ENCODE measurements around the gene PARP14. TPM values are rescaled to one million over a fixed set of nuclear protein-coding genes. Genes with fewer than 3 reads are reported as not detected.

Gene PARP14
- total and polyA plus RNA-seq, 2 experiments from 2014 or later, result 8.5 to 33.1 TPM

DNA sequence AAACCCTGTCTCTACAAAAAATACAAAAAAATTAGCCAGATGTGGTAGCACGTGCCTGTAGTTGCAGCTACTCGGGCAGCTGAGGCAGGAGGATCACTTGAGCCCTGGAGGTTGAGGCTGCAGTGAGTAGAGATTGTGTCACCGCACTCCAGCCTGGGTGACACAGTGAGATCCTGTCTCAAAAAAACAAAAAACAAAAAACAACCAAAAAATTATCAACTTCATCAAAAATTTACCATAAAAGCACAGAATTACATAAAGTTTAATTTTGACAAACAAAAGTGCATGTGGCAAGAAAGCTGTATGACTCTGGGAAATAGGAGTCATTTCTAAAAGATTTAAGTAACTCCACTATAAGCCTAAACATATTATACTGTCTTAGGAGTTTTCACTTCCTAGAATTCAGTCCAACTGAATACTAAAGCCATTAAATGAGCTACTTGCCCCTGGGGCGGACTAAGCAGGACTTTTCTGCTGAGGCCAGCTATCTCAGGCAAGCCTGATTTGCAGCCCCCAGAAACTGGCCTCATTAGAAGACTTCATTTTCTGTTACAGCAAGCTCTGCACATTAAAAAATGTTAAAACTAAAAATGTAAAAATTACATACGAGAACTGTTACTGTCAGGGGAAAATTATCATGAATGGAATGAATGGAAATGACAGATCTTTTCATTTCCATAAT is 90.0 kb downstream of the PARP14 start:
- Histone ChIP-seq H3K27ac (no peak overlapping the region), H2AFZ (no peak overlapping the region), H3K4me1 (ENCODE audit: insufficient read depth) (no peaks in the 10 kb centered on the region), H3K79me2 (no peaks in the 10 kb centered on the region), H3K9me3 (ENCODE audit: low read depth) (no peaks in the 10 kb centered on the region), H4K20me1 (ENCODE audit: insufficient read depth, poor library complexity, severe bottlenecking) (no peaks in the 10 kb centered on the region), H3K9me2 (replicated peaks; ENCODE audit: insufficient read depth) (no peaks in the 10 kb centered on the region), H3K4me2 (no peak overlapping the region), H3K36me3 (replicated peaks; ENCODE audit: insufficient read depth, low read depth) (peaks cover 3% of the 10 kb centered on the region), H3K4me3 (no peak overlapping the region), H3K27me3 (no peaks in the 10 kb centered on the region)
- 97% methylated on average over 5 of the region's 5 CpGs for WGBS (ENCODE audit: low lambda C conversion rate, missing lambda C conversion rate)
- no peak for DNase-seq (ENCODE audit: low spot score)
- no peak for TF ChIP-seq EZH2phosphoT487 (IDR thresholded peaks at IDR 0.05; ENCODE audit: low read depth, severe bottlenecking, unreplicated experiment)
- TF ChIP-seq EZH2 (IDR thresholded peaks at IDR 0.05; ENCODE audit: borderline replicate concordance), result no peak
- no peak for TF ChIP-seq CTCF (IDR thresholded peaks at IDR 0.05; ENCODE audit: poor library complexity)

DNA sequence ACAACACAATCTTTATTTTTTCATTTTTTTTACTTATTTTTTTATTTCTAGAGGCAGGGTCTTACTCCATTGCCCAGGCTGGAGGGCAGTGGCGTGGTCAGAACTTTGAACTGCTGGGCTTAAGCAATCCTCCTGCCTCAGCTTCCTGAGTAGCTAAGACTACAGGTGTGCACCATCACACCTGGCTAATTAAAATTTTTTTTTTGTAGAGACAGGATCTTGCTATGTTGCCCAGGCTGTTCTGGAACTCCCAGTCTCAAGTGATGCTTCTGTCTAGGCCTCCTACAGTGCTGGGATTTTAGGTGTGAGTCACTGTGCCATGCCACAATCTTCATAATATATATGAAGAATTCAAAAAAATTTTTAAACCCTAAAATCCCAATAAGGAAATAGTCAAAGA is 92.2 kb downstream of the PARP14 start:
- Histone ChIP-seq H3K27ac (no peak overlapping the region), H3K9me2 (replicated peaks; ENCODE audit: insufficient read depth) (no peaks in the 10 kb centered on the region), H4K20me1 (ENCODE audit: insufficient read depth, poor library complexity, severe bottlenecking) (no peaks in the 10 kb centered on the region), H2AFZ (no peak overlapping the region), H3K4me2 (no peak overlapping the region), H3K4me1 (ENCODE audit: insufficient read depth) (no peaks in the 10 kb centered on the region), H3K36me3 (replicated peaks; ENCODE audit: insufficient read depth, low read depth) (no peaks in the 10 kb centered on the region), H3K27me3 (no peaks in the 10 kb centered on the region), H3K9me3 (ENCODE audit: low read depth) (no peaks in the 10 kb centered on the region), H3K4me3 (no peak overlapping the region), H3K79me2 (no peaks in the 10 kb centered on the region)
- WGBS (ENCODE audit: low lambda C conversion rate, missing lambda C conversion rate), result 100% methylated on average over 1 of the region's 1 CpG
- no peak for DNase-seq (ENCODE audit: low spot score)
- TF ChIP-seq CTCF (IDR thresholded peaks at IDR 0.05; ENCODE audit: poor library complexity) (no peak), EZH2phosphoT487 (IDR thresholded peaks at IDR 0.05; ENCODE audit: low read depth, severe bottlenecking, unreplicated experiment) (no peak), EZH2 (IDR thresholded peaks at IDR 0.05; ENCODE audit: borderline replicate concordance) (no peak)

- Histone ChIP-seq H3K27me3 (no peaks in the 10 kb centered on the region), H3K27ac (peak overlapping the region; percentile 65), H3K9me3 (ENCODE audit: low read depth) (no peaks in the 10 kb centered on the region), H4K20me1 (ENCODE audit: insufficient read depth, poor library complexity, severe bottlenecking) (no peaks in the 10 kb centered on the region), H3K36me3 (replicated peaks; ENCODE audit: insufficient read depth, low read depth) (no peaks in the 10 kb centered on the region), H2AFZ (no peak overlapping the region), H3K4me2 (no peak overlapping the region), H3K79me2 (no peaks in the 10 kb centered on the region), H3K9me2 (replicated peaks; ENCODE audit: insufficient read depth) (no peaks in the 10 kb centered on the region), H3K4me3 (no peak overlapping the region), H3K4me1 (ENCODE audit: insufficient read depth) (no peaks in the 10 kb centered on the region)
- no peak for DNase-seq (ENCODE audit: low spot score)
- 65% methylated on average over 3 of the region's 3 CpGs for WGBS (ENCODE audit: low lambda C conversion rate, missing lambda C conversion rate)
- TF ChIP-seq CTCF (IDR thresholded peaks at IDR 0.05; ENCODE audit: poor library complexity) (no peak), EZH2 (IDR thresholded peaks at IDR 0.05; ENCODE audit: borderline replicate concordance) (no peak), EZH2phosphoT487 (IDR thresholded peaks at IDR 0.05; ENCODE audit: low read depth, severe bottlenecking, unreplicated experiment) (no peak)
These were observed 93.4 kb downstream of the PARP14 start for GRCh38 chr3:122773944-122774509.

Data from hepatocyte (in vitro differentiated cells).